Prostate gland (tissue), 2 donors: Measurements from ENCODE around the gene OR4Q3. TPM values are rescaled to one million over a fixed set of nuclear protein-coding genes. Genes with fewer than 3 reads are reported as not detected.
"Not testable (repeated sequence)": the region's sequence is repeated elsewhere in the genome, so short reads cannot be mapped to it uniquely, and the experiment has no call there.

Source experiments
- DNase-seq: peaks from one replicate; pipeline ENCODE4 v3.0.0-alpha.2; 2019; ENCODE audit warnings: low spot score
- H3K27ac ChIP-seq, 2 donors: fragments of 200-600 bp; sonication (generic); 2 replicates each; pipeline ENCODE4 v1.5.1; 2017 to 2019
- H3K27me3 ChIP-seq: fragments of 200-600 bp; sonication (generic); replicated peaks from 2 replicates; pipeline ENCODE4 v1.5.1; 2019; ENCODE audit not compliant: insufficient read depth
- H3K36me3 ChIP-seq, 2 donors: fragments of 200-600 bp; sonication (generic); 1 replicate in 1 of 2; 2 replicates in 1 of 2; pipeline versions ENCODE4 v1.5.1 to v1.8.1; 2017 to 2019
- H3K4me1 ChIP-seq: fragments of 200-600 bp; sonication (generic); replicated peaks from 2 replicates; pipeline ENCODE4 v1.5.1; 2019
- H3K4me3 ChIP-seq, 2 donors: fragments of 200-600 bp; sonication (generic); 2 replicates each; pipeline ENCODE4 v1.5.1; 2017 to 2019
- H3K9me3 ChIP-seq: fragments of 200-600 bp; sonication (generic); 2 replicates; pipeline ENCODE4 v1.5.1; 2017
- POLR2A ChIP-seq: fragments of 450-650 bp; IDR thresholded peaks from one replicate; pipeline ENCODE4 v1.6.1; 2016; ENCODE audit warnings: antibody characterized with exemption, mild to moderate bottlenecking
- POLR2AphosphoS5 ChIP-seq: sonication (generic); formaldehyde crosslinking; IDR thresholded peaks from one replicate; pipeline ENCODE4 v1.6.1; 2017; ENCODE audit warnings: antibody characterized with exemption
- WGBS: methylation state at CpG from one replicate; pipeline ENCODE4 v1.1.5; 2018; 5-methylcytosine and 5-hydroxymethylcytosine counted together
- intact Hi-C: fragments of 100-400 bp; cut with DNase I; formaldehyde crosslinking; loops from one replicate; pipeline ENCODE4 v1.14.2; 2022
- total RNA-seq, 2 donors: library from RNA; depleted of rRNA; stranded (reverse); fragments of >200 nt; gene quantifications; one replicate each; pipeline ENCODE4 v1.1.0, GENCODE V29; 2016
- TF ChIP-seq, protein P1 (sequence below), 4 experiments: fragments of 200-600 bp in 2 of 4; fragments of 450-650 bp in 2 of 4; sonication (generic) in 2 of 4; IDR thresholded peaks; 1 replicate in 3 of 4; 2 replicates in 1 of 4; pipeline ENCODE4 v1.5.1; 2016 to 2019; ENCODE audit warnings: antibody characterized with exemption in 4 of 4, mild to moderate bottlenecking in 2 of 4, moderate library complexity in 2 of 4

The OR4Q3 gene
- total RNA-seq, 2 donors from 2014 or later, result 3.1 TPM; not detected in 1

DNA sequence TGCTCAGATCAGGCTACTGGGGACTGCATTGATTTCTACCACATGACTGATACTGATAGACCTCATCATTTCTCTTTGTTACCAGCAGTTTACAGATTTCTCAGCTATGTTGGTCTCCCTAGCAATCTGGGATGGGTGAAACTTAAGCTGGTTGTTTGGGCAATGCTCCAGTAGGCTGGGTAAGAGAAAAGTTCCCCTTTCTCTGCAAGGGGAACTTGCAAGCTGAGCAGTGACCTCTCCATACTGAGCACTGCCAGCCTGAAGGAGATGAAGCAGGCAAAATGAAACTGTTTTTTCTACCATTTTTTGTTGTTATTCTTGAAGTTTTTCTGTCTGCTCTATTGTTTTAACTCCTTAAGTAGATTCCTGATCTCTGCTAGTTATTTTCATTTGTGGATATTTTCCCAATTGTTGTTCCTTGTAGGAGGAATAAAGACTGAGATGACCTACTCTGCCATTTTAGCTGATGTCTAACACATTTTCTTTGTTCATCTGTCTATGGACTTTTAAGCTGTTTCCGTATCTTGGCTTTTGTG, 28.6 kb downstream of the OR4Q3 start:
- TF ChIP-seq, protein P1, sequence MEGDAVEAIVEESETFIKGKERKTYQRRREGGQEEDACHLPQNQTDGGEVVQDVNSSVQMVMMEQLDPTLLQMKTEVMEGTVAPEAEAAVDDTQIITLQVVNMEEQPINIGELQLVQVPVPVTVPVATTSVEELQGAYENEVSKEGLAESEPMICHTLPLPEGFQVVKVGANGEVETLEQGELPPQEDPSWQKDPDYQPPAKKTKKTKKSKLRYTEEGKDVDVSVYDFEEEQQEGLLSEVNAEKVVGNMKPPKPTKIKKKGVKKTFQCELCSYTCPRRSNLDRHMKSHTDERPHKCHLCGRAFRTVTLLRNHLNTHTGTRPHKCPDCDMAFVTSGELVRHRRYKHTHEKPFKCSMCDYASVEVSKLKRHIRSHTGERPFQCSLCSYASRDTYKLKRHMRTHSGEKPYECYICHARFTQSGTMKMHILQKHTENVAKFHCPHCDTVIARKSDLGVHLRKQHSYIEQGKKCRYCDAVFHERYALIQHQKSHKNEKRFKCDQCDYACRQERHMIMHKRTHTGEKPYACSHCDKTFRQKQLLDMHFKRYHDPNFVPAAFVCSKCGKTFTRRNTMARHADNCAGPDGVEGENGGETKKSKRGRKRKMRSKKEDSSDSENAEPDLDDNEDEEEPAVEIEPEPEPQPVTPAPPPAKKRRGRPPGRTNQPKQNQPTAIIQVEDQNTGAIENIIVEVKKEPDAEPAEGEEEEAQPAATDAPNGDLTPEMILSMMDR (IDR thresholded peaks at IDR 0.05), result no peak
- TF ChIP-seq POLR2A (no peak), POLR2AphosphoS5 (no peak)
- WGBS, result 89% methylated on average over 1 of the region's 1 CpG
- Histone ChIP-seq H3K27me3 (no peaks in the 10 kb centered on the region), H3K9me3 (no peaks in the 10 kb centered on the region), H3K27ac (no peak overlapping the region), H3K36me3 (no peaks in the 10 kb centered on the region), H3K4me1 (no peaks in the 10 kb centered on the region), H3K4me3 (no peak overlapping the region)
- intact Hi-C loops, result no loop called here
- no peak for DNase-seq

DNA sequence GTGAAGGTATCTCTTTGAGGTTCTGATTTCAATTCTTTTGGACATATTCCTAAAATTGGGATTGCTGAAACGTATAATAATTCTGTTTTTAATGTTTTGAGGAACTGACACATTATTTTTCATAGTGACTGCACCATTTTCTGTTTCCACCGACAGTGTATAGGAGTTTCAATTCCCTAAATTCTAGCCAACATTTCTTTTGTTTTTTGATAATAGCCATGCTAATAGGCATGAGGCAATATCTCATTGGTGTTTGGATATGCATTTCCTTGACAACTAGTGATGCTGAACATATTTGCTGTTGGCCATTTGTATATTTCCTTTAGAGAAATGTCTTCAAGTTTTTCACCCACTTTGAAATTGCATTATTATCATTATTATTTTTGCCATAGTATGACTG, 29.1 kb downstream of the OR4Q3 start:
- H3K9me3 ChIP-seq, H3K4me3 ChIP-seq, intact Hi-C loops, H3K27ac ChIP-seq, DNase-seq, H3K4me1 ChIP-seq, H3K27me3 ChIP-seq, H3K36me3 ChIP-seq: not testable (repeated sequence)
- 50% methylated on average over 2 of the region's 2 CpGs for WGBS

DNA sequence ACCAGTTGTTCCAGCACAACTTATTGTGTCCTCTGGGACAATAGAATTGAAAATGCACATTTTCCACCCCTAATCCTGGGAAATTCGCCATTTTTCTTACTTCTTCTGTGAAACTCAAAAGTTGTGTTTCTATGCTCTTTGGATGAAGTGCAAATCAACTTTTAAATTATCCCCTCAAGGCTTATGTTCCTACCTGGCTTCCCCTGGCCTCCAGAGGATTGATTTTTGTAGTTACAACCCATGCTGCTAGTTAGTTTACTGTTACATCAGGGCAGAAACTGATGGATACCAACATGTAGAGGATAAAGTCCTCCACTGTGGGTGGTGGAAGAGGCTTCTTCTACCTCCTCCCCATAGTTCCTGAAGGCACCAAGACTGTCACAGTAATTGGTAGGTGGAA, 29.8 kb downstream of the OR4Q3 start, which contains the start of gene OR4M1:
OR4M1 (plus strand) TSS at position 301 of the 400 bp plus-strand sequence. CDS start 6,819 bp downstream, outside the sequence.
- H3K9me3 ChIP-seq, H3K27me3 ChIP-seq, DNase-seq, H3K36me3 ChIP-seq, H3K27ac ChIP-seq, H3K4me3 ChIP-seq, H3K4me1 ChIP-seq, intact Hi-C loops: not testable (repeated sequence)
- WGBS, result 7% methylated on average over 1 of the region's 1 CpG

DNA sequence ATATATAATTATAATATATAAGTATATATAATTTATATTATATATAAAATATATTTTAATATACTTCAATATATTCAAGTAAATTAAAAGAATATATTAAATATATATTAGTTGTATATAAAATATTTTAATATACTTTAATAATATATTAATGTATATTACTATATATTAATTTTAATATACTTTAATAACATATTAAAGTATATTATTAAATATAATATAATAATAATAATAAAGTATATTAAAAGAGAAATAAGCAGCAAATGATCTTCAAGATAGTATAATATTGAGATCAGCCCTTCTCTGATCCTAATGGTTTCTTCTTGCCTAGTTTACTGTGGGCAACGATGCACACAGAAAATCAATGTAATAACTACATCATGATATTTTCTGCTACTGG, 32.2 kb downstream of the OR4Q3 start:
- H3K4me1 ChIP-seq, result no peaks in the 10 kb centered on the region
- H3K27me3 ChIP-seq, result no peaks in the 10 kb centered on the region
- H3K4me3 ChIP-seq, result no peak overlapping the region
- intact Hi-C loops, result no loop called here
- no peaks in the 10 kb centered on the region for H3K9me3 ChIP-seq
- 66% methylated on average over 1 of the region's 1 CpG for WGBS
- H3K27ac ChIP-seq, result no peak overlapping the region
- no peak for DNase-seq
- TF ChIP-seq POLR2A (no peak), POLR2AphosphoS5 (no peak)
- TF ChIP-seq, protein P1 (IDR thresholded peaks at IDR 0.05), result no peak
- no peaks in the 10 kb centered on the region for H3K36me3 ChIP-seq

DNA sequence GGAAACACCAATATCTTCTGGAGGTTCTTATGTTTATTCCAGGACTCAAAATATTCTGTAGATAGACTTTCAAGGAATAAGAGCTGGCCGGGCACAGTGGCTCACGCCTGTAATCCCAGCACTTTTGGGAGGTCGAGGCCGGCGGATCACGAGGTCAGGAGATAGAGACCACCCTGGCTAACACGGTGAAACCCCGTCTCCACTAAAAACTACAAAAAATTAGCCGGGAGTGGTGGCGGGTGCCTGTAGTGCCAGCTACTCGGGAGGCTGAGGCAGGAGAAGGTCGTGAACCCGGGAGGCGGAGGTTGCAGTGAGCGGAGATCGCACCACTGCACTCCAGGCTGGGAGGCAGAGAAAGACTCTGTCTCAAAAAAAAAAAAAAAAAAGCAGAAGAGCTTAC, 42.5 kb downstream of the OR4Q3 start:
- WGBS, result 84% methylated on average over 16 of the region's 16 CpGs

DNA sequence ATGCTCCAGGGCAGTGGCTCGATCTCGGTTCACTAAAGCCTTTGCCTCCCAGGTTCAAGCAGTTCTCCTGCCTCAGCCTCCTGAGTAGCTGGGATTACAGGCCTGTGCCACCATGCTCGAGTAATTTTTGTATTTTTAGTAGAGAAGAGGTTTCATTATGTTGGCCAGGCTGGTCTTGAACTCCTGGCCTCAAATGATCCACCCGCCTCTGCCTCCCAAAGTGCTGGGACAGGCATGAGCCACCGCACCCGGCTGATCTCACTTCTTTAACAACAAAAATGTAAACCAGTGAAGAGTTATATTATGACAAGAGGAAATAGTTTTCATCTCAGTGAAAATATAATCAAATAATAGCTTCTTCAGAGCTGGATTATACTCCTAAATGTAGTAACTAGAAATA, 43.9 kb downstream of the OR4Q3 start:
- H3K4me1 ChIP-seq, H3K27me3 ChIP-seq, H3K4me3 ChIP-seq, H3K36me3 ChIP-seq, H3K27ac ChIP-seq, intact Hi-C loops, H3K9me3 ChIP-seq, DNase-seq: not testable (repeated sequence)
- 78% methylated on average over 6 of the region's 6 CpGs for WGBS

More for the DNA sequence above, 42.5 kb downstream of the OR4Q3 start:
- H3K9me3 ChIP-seq, H3K4me3 ChIP-seq, intact Hi-C loops, H3K27ac ChIP-seq, H3K36me3 ChIP-seq, H3K27me3 ChIP-seq, H3K4me1 ChIP-seq, DNase-seq: not testable (repeated sequence)

DNA sequence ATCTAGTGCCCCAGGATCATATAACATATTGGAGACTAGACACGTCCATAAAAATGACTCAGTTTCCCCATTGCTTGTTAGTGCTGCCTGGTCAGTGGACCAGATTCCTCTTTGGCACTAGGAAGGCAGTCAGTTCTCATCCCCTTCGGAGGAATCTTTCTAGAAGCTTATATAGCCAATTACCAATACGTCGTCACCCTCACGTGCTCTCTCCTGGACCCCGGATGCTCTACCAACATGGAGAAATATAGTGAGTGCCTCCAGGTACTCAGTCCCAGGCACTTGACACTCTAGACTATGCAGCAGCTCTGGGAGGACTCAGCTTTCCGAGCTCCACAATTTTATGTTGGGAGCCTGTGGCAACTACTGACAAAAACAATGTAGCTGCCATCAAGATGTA, 44.8 kb downstream of the OR4Q3 start:
- 71% methylated on average over 7 of the region's 7 CpGs for WGBS
- intact Hi-C loops, H3K27me3 ChIP-seq, H3K27ac ChIP-seq, H3K4me3 ChIP-seq, H3K9me3 ChIP-seq, H3K36me3 ChIP-seq, H3K4me1 ChIP-seq, DNase-seq: not testable (repeated sequence)

DNA sequence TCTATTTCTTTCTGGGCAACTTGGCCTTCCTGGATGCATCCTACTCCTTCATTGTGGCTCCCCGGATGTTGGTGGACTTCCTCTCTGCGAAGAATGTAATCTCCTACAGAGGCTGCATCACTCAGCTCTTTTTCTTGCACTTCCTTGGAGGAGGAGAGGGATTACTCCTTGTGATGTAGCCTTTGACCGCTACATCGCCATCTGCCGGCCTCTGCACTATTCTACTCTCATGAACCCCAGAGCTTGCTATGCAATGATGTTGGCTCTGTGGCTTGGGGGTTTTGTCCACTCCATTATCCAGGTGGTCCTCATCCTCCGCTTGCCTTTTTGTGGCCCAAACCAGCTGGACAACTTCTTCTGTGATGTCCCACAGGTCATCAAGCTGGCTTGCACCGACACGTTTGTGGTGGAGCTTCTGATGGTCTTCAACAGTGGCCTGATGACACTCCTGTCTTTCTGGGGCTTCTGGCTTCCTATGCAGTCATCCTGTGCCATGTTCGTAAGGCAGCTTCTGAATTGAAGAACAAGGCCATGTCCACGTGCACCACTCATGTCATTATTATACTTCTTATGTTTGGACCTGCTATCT, 53.2 kb downstream of the OR4Q3 start:
- H3K4me3 ChIP-seq, H3K27me3 ChIP-seq, H3K27ac ChIP-seq, H3K36me3 ChIP-seq, DNase-seq, intact Hi-C loops, H3K9me3 ChIP-seq, H3K4me1 ChIP-seq: not testable (repeated sequence)
- WGBS, result 73% methylated on average over 10 of the region's 10 CpGs
